Stomach (tissue), 9 donors: ENCODE data around the gene PDXK. TPM values are rescaled to one million over a fixed set of nuclear protein-coding genes. Genes with fewer than 3 reads are reported as not detected.

Source experiments
- DNase-seq, 2 donors: peaks; one replicate each; pipeline versions ENCODE4 v3.0.0 to v3.0.0-alpha.2; 2013 to 2019
- H3K27ac ChIP-seq, 5 donors: fragments of 200-600 bp in 4 of 5; sonication (generic) in 4 of 5; one replicate each; pipeline ENCODE4 v1.5.1; 2013 to 2019; ENCODE audit warnings: mild to moderate bottlenecking in 1 of 5, moderate library complexity in 1 of 5
- H3K27me3 ChIP-seq, 3 donors: fragments of 200-600 bp; sonication (generic); one replicate each; pipeline ENCODE4 v1.5.1; 2017 to 2019; ENCODE audit warnings: mixed run types in 1 of 3
- H3K36me3 ChIP-seq, 4 donors: fragments of 200-600 bp; sonication (generic); 1 replicate in 3 of 4; 2 replicates in 1 of 4; pipeline ENCODE4 v1.5.1; 2016 to 2019
- H3K4me1 ChIP-seq, 4 donors: fragments of 200-600 bp; sonication (generic); one replicate each; pipeline ENCODE4 v1.5.1; 2016 to 2019
- H3K4me3 ChIP-seq, 4 donors: fragments of 200-600 bp; sonication (generic) in 3 of 4; one replicate each; pipeline ENCODE4 v1.5.1; 2016 to 2019; ENCODE audit warnings: mild to moderate bottlenecking in 1 of 4
- H3K9me3 ChIP-seq, 4 donors: fragments of 200-600 bp; sonication (generic); one replicate each; pipeline ENCODE4 v1.5.1; 2016 to 2019
- EP300 ChIP-seq: sonication (generic); formaldehyde crosslinking; IDR thresholded peaks from one replicate; pipeline ENCODE4 v1.6.1; 2017; ENCODE audit warnings: antibody characterized with exemption
- POLR2A ChIP-seq, 4 donors: fragments of 450-650 bp; IDR thresholded peaks; one replicate each; pipeline ENCODE4 v1.6.1; 2016; ENCODE audit warnings: antibody characterized with exemption in 4 of 4, control low read depth in 2 of 4, mild to moderate bottlenecking in 1 of 4, moderate library complexity in 1 of 4
- POLR2AphosphoS5 ChIP-seq, 3 donors: sonication (generic); formaldehyde crosslinking; IDR thresholded peaks; one replicate each; pipeline ENCODE4 v1.6.1; 2016; ENCODE audit warnings: antibody characterized with exemption in 3 of 3
- WGBS, 5 donors: extraction: QIAGEN DNeasy Blood & Tissue Kit in 3 of 5; methylation state at CpG; one replicate each; pipeline versions ENCODE4 v1.1.5 to v1.1.7; 2013 to 2018; 5-methylcytosine and 5-hydroxymethylcytosine counted together
- intact Hi-C: fragments of 100-400 bp; cut with DNase I; formaldehyde crosslinking; loops from one replicate; pipeline ENCODE4 v1.15.1; 2023; ENCODE audit warnings: low total_unique reads
- polyA plus RNA-seq, 3 donors: library from polyadenylated mRNA; stranded (reverse); fragments of 200-250 nt; gene quantifications; one replicate each; pipeline ENCODE4 v1.2.3, GENCODE V29; 2013
- total RNA-seq, 5 donors: library from RNA; depleted of rRNA; stranded (reverse); fragments of >200 nt; gene quantifications; one replicate each; pipeline versions ENCODE4 v1.1.0 to v1.2.3, GENCODE V29; 2014 to 2016
- TF ChIP-seq, protein P1 (sequence below), 7 experiments: fragments of 450-650 bp in 4 of 7; fragments of 200-600 bp in 3 of 7; sonication (generic) in 3 of 7; IDR thresholded peaks; one replicate each; pipeline ENCODE4 v1.5.1; 2016 to 2019; ENCODE audit warnings: antibody characterized with exemption in 7 of 7, control low read depth in 2 of 7, mild to moderate bottlenecking in 1 of 7
- donor health status: healthy with polysubstance abuse.
- donor health status: Bipolar disorder and iron deficiency.
- donor health status: healthy.

Gene PDXK
- total and polyA plus RNA-seq, 8 donors: 36.7 to 139 (median 52.3) TPM

DNA sequence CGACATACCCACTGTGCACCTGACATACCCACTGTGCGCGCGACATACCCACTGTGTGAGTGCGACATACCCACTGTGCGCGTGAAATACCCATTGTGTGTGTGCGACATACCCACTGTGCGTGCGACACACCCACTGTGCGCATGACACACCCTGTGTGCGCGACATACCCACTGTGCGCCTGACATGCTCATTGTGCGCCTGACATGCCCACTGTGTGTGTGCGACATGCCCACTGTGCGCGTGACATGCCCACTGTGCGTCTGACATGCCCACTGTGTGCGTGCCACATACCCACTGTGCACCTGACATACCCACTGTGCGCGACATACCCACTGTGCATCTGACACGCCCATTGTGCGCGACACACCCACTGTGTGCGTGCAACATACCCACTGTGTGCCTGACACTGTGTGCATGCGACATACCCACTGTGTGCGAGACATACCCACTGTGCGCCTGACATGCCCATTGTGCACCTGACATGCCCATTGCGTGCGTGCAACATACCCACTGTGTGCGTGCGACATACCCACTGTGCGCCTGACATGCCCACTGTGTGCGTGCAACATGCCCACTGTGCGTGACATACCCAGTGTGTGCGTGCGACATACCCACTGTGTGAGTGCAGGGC, 68.0 kb downstream of the PDXK start:
- no peak for DNase-seq
- intact Hi-C loops: no loop called here
- Histone ChIP-seq H3K27me3 (no peaks in the 10 kb centered on the region), H3K27ac (no peak overlapping the region), H3K9me3 (no peaks in the 10 kb centered on the region), H3K36me3 (peaks cover 0 to 10% (median 7%) of the 10 kb centered on the region in 4 donors), H3K4me1 (peaks cover 10 to 41% (median 25%) of the 10 kb centered on the region in 4 donors), H3K4me3 (no peak overlapping the region)
- TF ChIP-seq EP300: no peak
- WGBS, 5 donors: 89 to 97% (median 93%) methylated on average over 38 of the region's 38 CpGs

DNA sequence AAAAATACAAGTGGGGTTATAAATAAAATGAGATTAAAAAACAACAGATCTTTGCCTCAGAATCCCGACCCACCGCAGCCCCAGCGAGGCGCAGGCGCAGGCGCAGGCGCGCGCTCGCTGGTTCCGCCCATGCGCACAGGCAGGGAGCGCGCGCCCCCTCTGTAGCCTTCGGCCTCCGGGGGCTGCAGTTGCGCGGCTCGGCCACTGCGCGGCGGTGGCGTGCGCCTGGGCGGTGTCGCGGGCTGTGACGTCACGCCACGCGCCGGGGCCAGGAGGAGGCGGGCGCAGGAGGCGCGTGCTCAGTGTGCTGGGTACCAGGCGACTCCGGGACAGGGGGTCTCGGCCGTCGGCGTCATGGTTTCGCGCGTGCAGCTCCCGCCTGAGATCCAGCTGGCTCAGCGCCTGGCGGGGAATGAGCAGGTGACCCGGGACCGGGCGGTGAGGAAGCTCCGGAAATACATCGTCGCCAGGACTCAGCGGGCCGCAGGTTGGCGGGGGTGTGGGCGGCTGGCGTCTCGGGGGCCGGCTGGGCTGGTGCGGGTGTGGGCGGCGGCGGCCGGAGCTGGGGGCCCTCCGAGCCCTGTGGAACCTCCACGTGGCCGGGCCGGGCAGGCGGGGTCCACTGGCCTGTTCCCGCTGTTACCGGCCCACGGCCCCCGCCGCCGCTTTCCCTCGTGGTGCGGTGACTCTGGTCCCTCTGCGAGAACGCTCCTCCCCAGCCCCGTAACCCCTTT, 70.5 kb downstream of the PDXK start, which contains the start of gene RRP1:
Gene RRP1 (plus strand): TSS at position 302 of the 734 bp plus-strand sequence. CDS start 53 bp downstream, at position 355.
- Histone ChIP-seq H3K36me3 (peaks cover 7 to 35% (median 32%) of the 10 kb centered on the region in 4 donors), H3K27me3 (no peaks in the 10 kb centered on the region), H3K4me3 (peak within 1 kb of the TSS; percentile 90 to 98 (median 98)), H3K9me3 (no peaks in the 10 kb centered on the region), H3K4me1 (peaks cover 10 to 31% (median 25%) of the 10 kb centered on the region in 4 donors), H3K27ac (peak within 1 kb of the TSS; percentile 79 to 94 (median 88))
- intact Hi-C loops: no loop called here
- WGBS, 5 donors: 0 to 1% (median 0%) methylated on average over 20 to 83 of the region's 83 CpGs
- no peak for TF ChIP-seq EP300
- TF ChIP-seq POLR2A (IDR thresholded peaks at IDR 0.05): no peak
- TF ChIP-seq, protein P1, sequence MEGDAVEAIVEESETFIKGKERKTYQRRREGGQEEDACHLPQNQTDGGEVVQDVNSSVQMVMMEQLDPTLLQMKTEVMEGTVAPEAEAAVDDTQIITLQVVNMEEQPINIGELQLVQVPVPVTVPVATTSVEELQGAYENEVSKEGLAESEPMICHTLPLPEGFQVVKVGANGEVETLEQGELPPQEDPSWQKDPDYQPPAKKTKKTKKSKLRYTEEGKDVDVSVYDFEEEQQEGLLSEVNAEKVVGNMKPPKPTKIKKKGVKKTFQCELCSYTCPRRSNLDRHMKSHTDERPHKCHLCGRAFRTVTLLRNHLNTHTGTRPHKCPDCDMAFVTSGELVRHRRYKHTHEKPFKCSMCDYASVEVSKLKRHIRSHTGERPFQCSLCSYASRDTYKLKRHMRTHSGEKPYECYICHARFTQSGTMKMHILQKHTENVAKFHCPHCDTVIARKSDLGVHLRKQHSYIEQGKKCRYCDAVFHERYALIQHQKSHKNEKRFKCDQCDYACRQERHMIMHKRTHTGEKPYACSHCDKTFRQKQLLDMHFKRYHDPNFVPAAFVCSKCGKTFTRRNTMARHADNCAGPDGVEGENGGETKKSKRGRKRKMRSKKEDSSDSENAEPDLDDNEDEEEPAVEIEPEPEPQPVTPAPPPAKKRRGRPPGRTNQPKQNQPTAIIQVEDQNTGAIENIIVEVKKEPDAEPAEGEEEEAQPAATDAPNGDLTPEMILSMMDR (IDR thresholded peaks at IDR 0.05): peak in 5 of 7 experiments; percentile 72 to 100 (median 100)
- peak; percentile 79 to 95 (median 80) for TF ChIP-seq POLR2AphosphoS5 (IDR thresholded peaks at IDR 0.05)
- peak; percentile 95 to 97 for DNase-seq

DNA sequence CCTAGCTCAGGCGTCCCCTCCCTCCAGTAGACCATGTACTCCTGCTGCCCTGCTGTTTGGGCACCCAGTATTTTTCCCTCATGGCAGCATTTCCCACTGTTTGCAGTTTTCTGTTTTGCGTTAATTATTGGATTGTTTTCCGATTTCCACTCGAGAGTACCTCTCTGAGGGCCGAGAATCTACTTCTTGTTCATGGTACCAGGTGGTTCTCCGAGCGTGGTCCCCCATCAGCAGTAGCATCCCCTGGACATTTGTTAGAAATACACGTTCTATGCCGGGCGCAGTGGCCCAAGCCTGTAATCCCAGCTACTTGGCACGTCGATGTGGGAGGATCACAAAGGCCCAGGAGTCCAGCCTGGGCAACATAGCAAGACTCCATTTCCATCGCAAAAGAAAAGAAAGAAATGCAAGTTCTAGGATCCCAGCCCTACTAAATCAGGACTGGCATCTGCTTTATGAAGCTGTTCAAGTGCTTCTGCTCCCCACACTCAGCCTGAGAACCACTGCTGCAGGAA, 71.1 kb downstream of the PDXK start:
- WGBS, 5 donors: 7 to 14% (median 9%) methylated on average over 13 of the region's 13 CpGs
- no peaks in the 10 kb centered on the region for H3K9me3 ChIP-seq
- DNase-seq: no peak
- H3K27me3 ChIP-seq: no peaks in the 10 kb centered on the region
- intact Hi-C loops: no loop called here
- peaks cover 10 to 41% (median 38%) of the 10 kb centered on the region in 4 donors for H3K36me3 ChIP-seq
- H3K27ac ChIP-seq: peak overlapping the region in 4 of 5 donors; percentile 79 to 90 (median 86)
- TF ChIP-seq, protein P1 (IDR thresholded peaks at IDR 0.05): no peak
- TF ChIP-seq EP300 (no peak), POLR2AphosphoS5 (IDR thresholded peaks at IDR 0.05) (no peak), POLR2A (IDR thresholded peaks at IDR 0.05) (no peak)
- peaks cover 10 to 31% (median 25%) of the 10 kb centered on the region in 4 donors for H3K4me1 ChIP-seq
- H3K4me3 ChIP-seq: peak overlapping the region; percentile 90 to 98 (median 98)

GRCh38 chr21:43792406-43792805, 73.5 kb downstream of the PDXK start:
- no peak overlapping the region for H3K27ac ChIP-seq
- 90 to 94% (median 92%) methylated on average over 8 of the region's 8 CpGs for WGBS, 5 donors
- TF ChIP-seq POLR2A (IDR thresholded peaks at IDR 0.05): no peak
- TF ChIP-seq EP300: no peak
- no peak for TF ChIP-seq POLR2AphosphoS5 (IDR thresholded peaks at IDR 0.05)
- H3K36me3 ChIP-seq: peaks cover 32 to 65% (median 62%) of the 10 kb centered on the region in 4 donors
- no peaks in the 10 kb centered on the region for H3K27me3 ChIP-seq
- H3K4me3 ChIP-seq: no peak overlapping the region
- intact Hi-C loops: no loop called here
- H3K4me1 ChIP-seq: peaks cover 10 to 31% (median 25%) of the 10 kb centered on the region in 4 donors
- DNase-seq: no peak
- no peaks in the 10 kb centered on the region for H3K9me3 ChIP-seq

DNA sequence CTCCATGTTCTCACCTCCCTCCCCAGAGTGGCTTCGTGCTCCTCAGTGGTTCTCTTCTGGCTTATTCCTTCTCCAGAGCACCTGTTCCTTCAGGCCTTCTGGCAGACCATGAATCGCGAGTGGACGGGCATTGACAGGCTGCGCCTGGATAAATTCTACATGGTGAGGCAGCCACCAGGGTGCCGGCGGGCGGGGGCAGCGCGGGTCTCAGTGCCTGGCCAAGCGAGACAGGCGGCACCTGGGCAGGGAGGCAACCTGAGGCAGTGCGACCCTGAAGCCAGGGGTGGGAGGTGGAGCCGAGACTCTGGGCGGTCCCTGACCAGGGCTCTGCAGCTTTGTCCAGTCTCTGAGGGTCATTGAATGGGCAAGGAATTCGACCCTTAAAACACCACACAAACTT, 74.3 kb downstream of the PDXK start:
- TF ChIP-seq EP300: no peak
- no peak for DNase-seq
- intact Hi-C loops: no loop called here

More for the DNA sequence above, 74.3 kb downstream of the PDXK start:
- WGBS, 5 donors: 95 to 97% (median 96%) methylated on average over 16 of the region's 16 CpGs
- H3K4me3 ChIP-seq: no peak overlapping the region
- H3K27me3 ChIP-seq: no peaks in the 10 kb centered on the region
- H3K9me3 ChIP-seq: no peaks in the 10 kb centered on the region
- no peak overlapping the region for H3K27ac ChIP-seq
- peaks cover 10 to 29% (median 24%) of the 10 kb centered on the region in 4 donors for H3K4me1 ChIP-seq
- H3K36me3 ChIP-seq: peaks cover 40 to 73% (median 70%) of the 10 kb centered on the region in 4 donors
